Mammary epithelial cell (primary cell): ENCODE data around the gene TXNRD2.

ENCODE experiments used
- EZH2 ChIP-seq: IDR thresholded peaks from 2 replicates; pipeline ENCODE4 v1.6.1; 2012; ENCODE audit warnings: low read length, inconsistent platforms, borderline replicate concordance
- TF ChIP-seq, protein P1 (sequence below), 2 donors: IDR thresholded peaks in 1 of 2; conservative IDR thresholded peaks in 1 of 2; 2 replicates each; pipeline ENCODE4 v1.5.1; 2011 to 2012; ENCODE audit warnings: inconsistent platforms in 2 of 2, low read length in 2 of 2, mild to moderate bottlenecking in 2 of 2, control low read depth in 1 of 2, low read depth in 1 of 2; ENCODE audit not compliant: insufficient read depth in 1 of 2; ENCODE audit errors: extremely low read depth in 1 of 2

- TF ChIP-seq, protein P1, sequence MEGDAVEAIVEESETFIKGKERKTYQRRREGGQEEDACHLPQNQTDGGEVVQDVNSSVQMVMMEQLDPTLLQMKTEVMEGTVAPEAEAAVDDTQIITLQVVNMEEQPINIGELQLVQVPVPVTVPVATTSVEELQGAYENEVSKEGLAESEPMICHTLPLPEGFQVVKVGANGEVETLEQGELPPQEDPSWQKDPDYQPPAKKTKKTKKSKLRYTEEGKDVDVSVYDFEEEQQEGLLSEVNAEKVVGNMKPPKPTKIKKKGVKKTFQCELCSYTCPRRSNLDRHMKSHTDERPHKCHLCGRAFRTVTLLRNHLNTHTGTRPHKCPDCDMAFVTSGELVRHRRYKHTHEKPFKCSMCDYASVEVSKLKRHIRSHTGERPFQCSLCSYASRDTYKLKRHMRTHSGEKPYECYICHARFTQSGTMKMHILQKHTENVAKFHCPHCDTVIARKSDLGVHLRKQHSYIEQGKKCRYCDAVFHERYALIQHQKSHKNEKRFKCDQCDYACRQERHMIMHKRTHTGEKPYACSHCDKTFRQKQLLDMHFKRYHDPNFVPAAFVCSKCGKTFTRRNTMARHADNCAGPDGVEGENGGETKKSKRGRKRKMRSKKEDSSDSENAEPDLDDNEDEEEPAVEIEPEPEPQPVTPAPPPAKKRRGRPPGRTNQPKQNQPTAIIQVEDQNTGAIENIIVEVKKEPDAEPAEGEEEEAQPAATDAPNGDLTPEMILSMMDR (conservative IDR thresholded peaks at IDR 0.05 in 1 of 2, IDR thresholded peaks at IDR 0.05 in 1 of 2; ENCODE audit: extremely low read depth in 1 of 2, insufficient read depth in 1 of 2, low read depth in 1 of 2, low read length in 2 of 2): no peak
- no peak for TF ChIP-seq EZH2
Measured at GRCh38 chr22:19974935-19975706, 33.5 kb upstream of the TXNRD2 start.
